NCI-H2081 (cell line): ENCODE results near the gene EPS8.
"Not testable (repeated sequence)": the region's sequence is repeated elsewhere in the genome, so short reads cannot be mapped to it uniquely, and the experiment has no call there.

Experiments
- DNase-seq, 2 experiments: peaks; one replicate each; lab custom pipeline; 2025; lab: John Stamatoyannopoulos, UW

EPS8 gene

GRCh38 chr12:15797818-15798217, 8.6 kb upstream of the EPS8 start:
- no peak for DNase-seq

GRCh38 chr12:15796493-15797141, 7.4 kb upstream of the EPS8 start:
- no peak for DNase-seq

- no peak for DNase-seq
These were observed 5.6 kb upstream of the EPS8 start for GRCh38 chr12:15794836-15795235.

GRCh38 chr12:15794196-15794595, 5.0 kb upstream of the EPS8 start:
- no peak for DNase-seq

- peak; percentile 38 to 68 for DNase-seq
These were observed 662 bp downstream of the EPS8 start for GRCh38 chr12:15788233-15789219.

- DNase-seq = no peak
These were observed 1.4 kb downstream of the EPS8 start for GRCh38 chr12:15787778-15788177.

- no peak for DNase-seq
These were observed 2.4 kb downstream of the EPS8 start for GRCh38 chr12:15786772-15787171.

GRCh38 chr12:15783288-15783687, 5.9 kb downstream of the EPS8 start:
- DNase-seq = no peak

- DNase-seq = no peak
These were observed 6.5 kb downstream of the EPS8 start for GRCh38 chr12:15782667-15783066.

GRCh38 chr12:15779925-15780324, 9.3 kb downstream of the EPS8 start:
- no peak for DNase-seq

GRCh38 chr12:15778126-15778525, 11.1 kb downstream of the EPS8 start:
- DNase-seq = no peak

- no peak for DNase-seq
These were observed 11.7 kb downstream of the EPS8 start for GRCh38 chr12:15777355-15778012.

- DNase-seq = no peak
These were observed 12.7 kb downstream of the EPS8 start for GRCh38 chr12:15776532-15776931.

GRCh38 chr12:15774819-15775218, 14.4 kb downstream of the EPS8 start:
- peak; percentile 17 to 48 for DNase-seq

- DNase-seq = peak in 1 of 2 experiments; percentile 18
These were observed 16.7 kb downstream of the EPS8 start for GRCh38 chr12:15772405-15773018.

- DNase-seq = no peak
These were observed 18.6 kb downstream of the EPS8 start for GRCh38 chr12:15770581-15770980.

GRCh38 chr12:15770021-15770420, 19.2 kb downstream of the EPS8 start:
- no peak for DNase-seq

- DNase-seq = no peak
These were observed 19.6 kb downstream of the EPS8 start for GRCh38 chr12:15769586-15769985.

- peak in 1 of 2 experiments; percentile 11 for DNase-seq
These were observed 21.9 kb downstream of the EPS8 start for GRCh38 chr12:15767301-15767700.

- DNase-seq = no peak
These were observed 25.9 kb downstream of the EPS8 start for GRCh38 chr12:15763328-15763727.

GRCh38 chr12:15762162-15762561, 27.0 kb downstream of the EPS8 start:
- DNase-seq = not testable (repeated sequence)
